A673 (cell line): ENCODE results near the gene SCGN. TPM values are rescaled to one million over a fixed set of nuclear protein-coding genes. Genes with fewer than 3 reads are reported as not detected.

ENCODE experiments used
- BruUV-seq: library from RNA; stranded (reverse); fragments of 400-500 nt; replicated peaks from 2 replicates; lab custom pipeline; 2021; lab: Mats Ljungman, UMichigan
- CTCF ChIA-PET: fragments of 300-600 bp; sonication (Branson Sonifier 250); formaldehyde crosslinking; loops from one replicate; lab custom pipeline; 2022; ENCODE audit warnings: antibody characterized with exemption; lab: Charles Lee
- POLR2A ChIA-PET: fragments of 300-600 bp; sonication (Branson Sonifier 250); formaldehyde crosslinking; loops from one replicate; lab custom pipeline; 2022; ENCODE audit warnings: antibody characterized with exemption; ENCODE audit not compliant: low non-redundant PET; lab: Charles Lee
- DNase-seq: peaks from one replicate; pipeline ENCODE4 v3.0.0-alpha.2; 2015; ENCODE audit warnings: low spot score
- H3K27ac ChIP-seq: fragments of 200-600 bp; sonication (generic); 2 replicates; pipeline ENCODE4 v1.5.1; 2016; ENCODE audit warnings: mixed run types, low read depth, mild to moderate bottlenecking, mixed read lengths, antibody characterized with exemption, low read length; ENCODE audit not compliant: poor library complexity, severe bottlenecking
- H3K27me3 ChIP-seq: fragments of 200-600 bp; sonication (generic); replicated peaks from 2 replicates; pipeline ENCODE4 v1.6.1; 2017; ENCODE audit warnings: mixed run types, low read depth, mild to moderate bottlenecking, mixed read lengths, antibody characterized with exemption, low read length; ENCODE audit not compliant: insufficient read depth, poor library complexity
- H3K36me3 ChIP-seq: fragments of 200-600 bp; sonication (generic); 2 replicates; pipeline ENCODE4 v1.6.1; 2016; ENCODE audit warnings: mixed run types, mild to moderate bottlenecking, mixed read lengths, antibody characterized with exemption, low read length; ENCODE audit not compliant: insufficient read depth, poor library complexity, severe bottlenecking
- H3K4me1 ChIP-seq: fragments of 200-600 bp; sonication (generic); 2 replicates; pipeline ENCODE4 v1.6.1; 2017; ENCODE audit warnings: mixed run types, mild to moderate bottlenecking, mixed read lengths, antibody characterized with exemption, low read length; ENCODE audit not compliant: insufficient read depth, poor library complexity, severe bottlenecking
- H3K4me3 ChIP-seq: fragments of 200-600 bp; sonication (generic); 2 replicates; pipeline ENCODE4 v1.5.1; 2016; ENCODE audit warnings: low read depth, mixed run types, mild to moderate bottlenecking, mixed read lengths, low read length; ENCODE audit not compliant: poor library complexity, severe bottlenecking
- H3K9me3 ChIP-seq: fragments of 200-600 bp; sonication (generic); 2 replicates; pipeline ENCODE4 v1.6.1; 2016; ENCODE audit warnings: mixed run types, low read depth, mild to moderate bottlenecking, mixed read lengths, antibody characterized with exemption, low read length; ENCODE audit not compliant: poor library complexity, severe bottlenecking
- EZH2 ChIP-seq: fragments of 200-600 bp; sonication (generic); IDR thresholded peaks from 2 replicates; pipeline ENCODE4 v1.6.1; 2017; ENCODE audit warnings: borderline replicate concordance, low read depth, mild to moderate bottlenecking, mixed read lengths, antibody characterized with exemption, low read length; ENCODE audit not compliant: poor library complexity, severe bottlenecking
- intact Hi-C: fragments of 100-400 bp; cut with micrococcal nuclease; formaldehyde crosslinking; loops from one replicate; pipeline ENCODE4 v1.10.0; 2022; ENCODE audit not compliant: unreplicated experiment
- total RNA-seq: library from RNA; stranded (reverse); gene quantifications from 2 replicates; pipeline ENCODE4 v1.2.3, GENCODE V29; 2021
- TF ChIP-seq, protein P1 (sequence below): fragments of 300-800, 200-600 bp; sonication (generic); conservative IDR thresholded peaks from 2 replicates; pipeline ENCODE4 v1.5.1; 2017; ENCODE audit warnings: low read depth, mild to moderate bottlenecking, antibody characterized with exemption, low read length, moderate library complexity, mixed read lengths

The SCGN gene
- total RNA-seq, 1 experiment from 2014 or later = not detected

DNA sequence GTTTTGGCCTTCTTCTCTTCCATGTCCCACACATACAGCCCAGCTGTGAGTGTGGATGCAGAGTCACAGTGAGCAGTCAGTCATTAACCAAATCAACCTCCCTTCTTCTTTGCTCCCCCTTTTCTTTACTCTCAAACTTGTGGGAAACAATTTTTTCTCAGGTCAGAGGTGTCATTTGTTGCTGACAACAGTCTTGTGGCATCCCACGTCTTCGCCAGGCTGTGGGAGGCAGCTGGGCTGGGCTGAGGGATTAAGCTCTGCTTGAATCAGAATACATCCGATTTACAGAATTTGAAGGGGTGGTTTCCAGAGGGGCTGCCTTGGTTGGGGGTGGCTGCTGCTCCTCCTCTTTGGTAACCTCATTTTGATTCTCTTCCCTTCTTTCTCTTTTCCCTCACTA, 40.5 kb downstream of the SCGN start:
- no peak for DNase-seq
- POLR2A ChIA-PET = no interaction called here
- no TSS peak for BruUV-seq

DNA sequence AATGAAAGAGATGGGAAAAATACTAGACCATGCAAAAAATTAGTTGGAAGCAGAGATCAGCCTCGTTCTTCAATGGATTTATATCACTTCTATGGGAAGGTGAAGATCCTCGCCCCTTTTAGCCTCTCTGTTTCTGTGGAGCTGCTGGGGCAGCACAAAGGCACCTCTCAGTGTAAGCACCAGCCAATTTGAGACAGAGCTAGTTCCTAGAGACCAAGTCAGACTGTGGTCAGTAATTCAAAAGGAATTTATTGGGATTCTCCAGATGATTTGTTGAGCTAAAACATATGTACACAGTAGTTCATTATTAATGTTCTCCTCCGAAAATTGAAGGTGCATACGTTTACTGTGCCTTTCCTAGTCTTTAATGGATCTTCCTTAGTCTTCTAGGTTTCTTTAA, 42.4 kb downstream of the SCGN start:
- DNase-seq = no peak
- CTCF ChIA-PET = no interaction called here
- no TSS peak for BruUV-seq
- no peak overlapping the region for H3K27ac ChIP-seq
- H3K4me1 ChIP-seq = no peaks in the 10 kb centered on the region
- no peak overlapping the region for H3K4me3 ChIP-seq
- TF ChIP-seq, protein P1, sequence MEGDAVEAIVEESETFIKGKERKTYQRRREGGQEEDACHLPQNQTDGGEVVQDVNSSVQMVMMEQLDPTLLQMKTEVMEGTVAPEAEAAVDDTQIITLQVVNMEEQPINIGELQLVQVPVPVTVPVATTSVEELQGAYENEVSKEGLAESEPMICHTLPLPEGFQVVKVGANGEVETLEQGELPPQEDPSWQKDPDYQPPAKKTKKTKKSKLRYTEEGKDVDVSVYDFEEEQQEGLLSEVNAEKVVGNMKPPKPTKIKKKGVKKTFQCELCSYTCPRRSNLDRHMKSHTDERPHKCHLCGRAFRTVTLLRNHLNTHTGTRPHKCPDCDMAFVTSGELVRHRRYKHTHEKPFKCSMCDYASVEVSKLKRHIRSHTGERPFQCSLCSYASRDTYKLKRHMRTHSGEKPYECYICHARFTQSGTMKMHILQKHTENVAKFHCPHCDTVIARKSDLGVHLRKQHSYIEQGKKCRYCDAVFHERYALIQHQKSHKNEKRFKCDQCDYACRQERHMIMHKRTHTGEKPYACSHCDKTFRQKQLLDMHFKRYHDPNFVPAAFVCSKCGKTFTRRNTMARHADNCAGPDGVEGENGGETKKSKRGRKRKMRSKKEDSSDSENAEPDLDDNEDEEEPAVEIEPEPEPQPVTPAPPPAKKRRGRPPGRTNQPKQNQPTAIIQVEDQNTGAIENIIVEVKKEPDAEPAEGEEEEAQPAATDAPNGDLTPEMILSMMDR = no peak
- TF ChIP-seq EZH2 = no peak
- no peaks in the 10 kb centered on the region for H3K36me3 ChIP-seq
- H3K27me3 ChIP-seq = no peaks in the 10 kb centered on the region
- POLR2A ChIA-PET = no interaction called here
- H3K9me3 ChIP-seq = no peaks in the 10 kb centered on the region
- intact Hi-C loops = no loop called here

More for the DNA sequence above, 40.5 kb downstream of the SCGN start:
- H3K4me1 ChIP-seq = no peaks in the 10 kb centered on the region
- no peaks in the 10 kb centered on the region for H3K9me3 ChIP-seq
- no peak for TF ChIP-seq EZH2
- TF ChIP-seq, protein P1 = no peak
- no peaks in the 10 kb centered on the region for H3K27me3 ChIP-seq
- intact Hi-C loops = no loop called here
- H3K36me3 ChIP-seq = no peaks in the 10 kb centered on the region
- CTCF ChIA-PET = interaction anchor here (0.7 kb wide), 1 partner anchor 295 kb away, joined by 3 read pairs; no protein-coding TSS in a partner anchor
- no peak overlapping the region for H3K27ac ChIP-seq
- H3K4me3 ChIP-seq = no peak overlapping the region

DNA sequence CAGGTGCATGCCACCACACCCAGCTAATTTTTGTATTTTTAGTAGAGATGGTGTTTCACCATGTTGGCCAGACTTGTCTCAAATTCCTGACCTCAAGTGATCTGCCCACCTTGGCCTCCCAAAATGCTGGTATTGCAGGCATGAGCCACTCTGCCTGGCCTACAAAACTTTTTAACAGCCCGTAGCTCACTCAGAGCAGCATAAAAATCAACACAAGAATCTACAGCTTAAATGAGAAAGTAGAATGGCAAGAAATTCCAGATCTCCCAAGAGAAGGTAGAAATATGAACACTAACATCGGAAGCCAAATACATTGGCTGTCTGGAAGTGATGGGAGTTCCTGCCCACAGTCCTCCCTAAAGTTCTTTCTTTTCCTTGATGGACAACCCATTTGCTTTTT, 43.7 kb downstream of the SCGN start:
- POLR2A ChIA-PET = no interaction called here
- BruUV-seq = no TSS peak
- Histone ChIP-seq H3K4me1 (no peaks in the 10 kb centered on the region), H3K27me3 (no peaks in the 10 kb centered on the region), H3K36me3 (no peaks in the 10 kb centered on the region), H3K4me3 (no peak overlapping the region), H3K9me3 (no peaks in the 10 kb centered on the region), H3K27ac (no peak overlapping the region)
- intact Hi-C loops = no loop called here
- DNase-seq = no peak
- CTCF ChIA-PET = no interaction called here
- TF ChIP-seq, protein P1 = no peak
- TF ChIP-seq EZH2 = no peak
